ENCODE data around the gene PTPRS.
A peak's percentile ranks its signal among the peaks of the same experiment; 100 is the strongest.

Gene PTPRS

DNA sequence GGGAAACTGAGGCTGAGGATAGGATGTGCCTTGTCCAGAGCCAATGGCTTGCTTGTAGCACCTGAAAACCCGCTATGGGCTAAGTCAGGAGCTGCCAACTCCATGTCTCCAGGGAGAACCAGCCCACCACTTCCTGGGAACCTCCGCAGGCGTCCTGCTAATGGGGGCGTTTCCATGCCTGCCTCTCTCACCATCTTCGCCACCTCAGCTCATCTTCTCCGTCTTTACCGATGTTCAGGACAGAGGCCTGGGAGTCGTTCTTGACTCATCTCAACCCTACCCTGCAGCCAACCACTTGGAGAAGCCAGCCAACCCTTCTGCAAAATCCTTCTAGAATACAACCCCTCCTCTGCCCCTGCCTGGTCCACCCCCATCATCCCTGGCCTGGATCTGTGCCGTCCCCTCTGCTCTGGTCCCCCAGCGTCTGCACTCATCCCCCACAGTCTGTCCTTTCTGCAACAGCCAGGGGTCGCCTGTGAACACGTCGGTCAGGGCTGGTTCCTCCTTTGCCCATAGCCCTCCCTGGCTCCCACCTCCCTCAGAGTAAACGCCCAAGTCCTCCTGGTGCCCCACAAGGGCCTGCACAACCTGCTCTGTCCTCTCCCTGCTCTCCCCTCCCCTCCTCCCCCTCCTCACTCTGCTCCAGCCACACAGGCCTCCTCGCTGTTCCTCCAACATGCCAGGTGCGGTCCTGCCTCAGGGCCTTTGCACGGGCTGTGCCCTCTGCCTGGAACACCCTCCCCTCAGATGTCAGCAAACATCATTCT lies 31.0 kb downstream of the PTPRS start:
- no peak for DNase-seq (ENCODE audit: low read depth in 3 of 3)

DNA sequence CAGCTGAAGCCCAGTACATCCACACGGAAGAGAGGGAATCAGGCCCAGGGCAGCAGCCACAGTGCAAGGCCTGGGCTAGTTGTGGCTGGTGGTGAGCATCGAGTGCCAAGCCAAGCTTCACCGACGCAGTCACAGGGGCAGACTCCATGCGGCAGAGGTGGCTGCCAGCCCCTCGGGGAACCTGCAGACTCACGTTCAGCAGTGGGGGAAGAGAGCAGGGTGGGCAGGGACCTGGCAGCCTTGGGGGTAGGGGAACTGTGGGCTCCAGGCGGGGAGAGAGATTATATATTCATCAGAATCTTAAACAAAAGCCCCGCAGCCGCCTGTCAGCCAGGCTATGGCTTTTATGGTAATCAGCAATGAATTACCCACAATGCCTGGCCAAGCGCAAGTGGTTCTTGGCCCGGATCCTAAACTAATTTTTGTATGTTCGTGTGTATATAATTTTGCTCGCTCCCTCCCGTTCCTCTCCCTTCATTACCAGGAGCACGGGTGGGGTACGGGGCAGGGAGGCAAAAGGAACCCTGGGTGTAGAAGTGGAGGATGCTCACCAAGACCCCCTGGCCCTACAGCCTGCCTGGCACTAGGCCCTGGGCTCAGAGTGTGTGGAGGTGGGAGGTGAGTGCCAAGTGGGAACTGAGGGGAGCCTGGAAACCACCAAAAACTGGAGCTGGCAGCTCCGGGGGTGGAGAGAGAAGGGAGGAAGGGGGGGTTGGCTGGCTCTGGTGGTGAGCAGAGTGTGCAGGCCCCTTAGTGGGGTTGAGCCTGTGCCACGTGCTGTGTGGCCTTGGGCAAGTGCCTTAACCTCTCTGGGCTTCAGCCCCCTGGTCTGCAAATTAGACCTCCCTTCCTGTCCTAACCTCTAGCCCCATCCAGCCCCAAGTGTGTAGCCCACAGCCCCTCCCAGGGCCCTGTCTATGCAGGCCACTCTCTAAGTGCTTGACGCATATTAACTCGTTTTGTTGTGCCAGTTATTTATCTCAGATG lies 31.9 kb downstream of the PTPRS start:
- DNase-seq (ENCODE audit: low read depth in 3 of 3) = no peak

DNA sequence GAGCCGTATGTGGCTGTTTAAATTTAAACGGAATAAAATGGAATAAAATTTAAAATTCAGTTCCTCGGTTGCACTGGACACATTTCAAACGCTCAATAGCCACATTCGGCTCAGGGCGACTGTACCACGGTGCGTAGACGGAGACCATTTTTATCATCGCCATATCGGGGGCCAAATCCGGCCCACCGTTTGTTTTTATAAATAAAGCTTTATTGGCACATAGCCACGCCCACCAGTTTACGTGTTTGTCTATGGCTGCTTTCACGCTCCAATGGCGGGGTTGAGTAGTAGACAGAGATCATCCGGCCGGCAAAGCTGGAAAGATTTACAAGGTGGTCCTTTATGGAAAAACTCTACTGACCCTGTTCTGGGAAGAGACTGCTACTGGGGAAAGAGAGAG lies 33.0 kb downstream of the PTPRS start:
- DNase-seq (ENCODE audit: low read depth in 3 of 3) = no peak

DNA sequence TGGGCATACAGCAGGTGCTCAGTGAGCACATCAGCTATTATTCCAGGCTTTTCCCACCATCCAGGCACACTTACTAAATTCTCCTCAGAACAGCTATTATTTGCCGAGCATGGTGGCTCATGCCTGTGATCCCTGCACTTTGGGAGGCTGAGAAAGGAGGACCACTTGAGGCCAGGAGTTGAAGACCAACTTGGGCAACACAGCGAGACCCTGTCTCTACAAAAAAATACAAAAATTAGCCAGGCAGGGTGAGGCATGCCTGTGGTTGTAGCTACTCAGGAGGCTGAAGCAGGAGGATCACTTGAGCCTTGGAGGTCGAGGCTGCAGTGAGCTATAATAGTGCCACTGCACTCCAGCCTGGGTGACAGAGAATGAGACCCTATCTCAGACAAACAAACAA lies 35.4 kb downstream of the PTPRS start:
- no peak for DNase-seq (ENCODE audit: low read depth in 3 of 3)

DNA sequence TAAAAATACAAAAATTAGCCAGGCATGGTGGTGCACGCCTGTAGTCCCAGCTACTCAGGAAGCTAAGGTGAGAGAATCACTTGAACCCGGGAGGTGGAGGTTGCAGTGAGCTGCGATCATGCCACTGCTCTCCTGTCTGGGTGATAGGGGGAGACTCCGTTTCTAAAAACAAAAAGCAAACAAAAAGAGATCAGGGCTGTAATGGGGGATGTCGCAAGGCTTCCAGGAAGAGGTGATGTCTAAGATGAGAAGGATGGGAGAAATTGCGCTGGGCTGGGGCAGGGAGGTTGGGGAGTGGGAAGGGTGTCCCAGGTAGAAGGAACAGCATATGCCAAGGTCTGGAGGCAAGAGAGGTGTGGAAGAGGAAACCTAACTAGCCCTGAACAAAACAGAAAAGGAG lies 36.1 kb downstream of the PTPRS start:
- no peak for DNase-seq (ENCODE audit: low read depth in 3 of 3)

DNA sequence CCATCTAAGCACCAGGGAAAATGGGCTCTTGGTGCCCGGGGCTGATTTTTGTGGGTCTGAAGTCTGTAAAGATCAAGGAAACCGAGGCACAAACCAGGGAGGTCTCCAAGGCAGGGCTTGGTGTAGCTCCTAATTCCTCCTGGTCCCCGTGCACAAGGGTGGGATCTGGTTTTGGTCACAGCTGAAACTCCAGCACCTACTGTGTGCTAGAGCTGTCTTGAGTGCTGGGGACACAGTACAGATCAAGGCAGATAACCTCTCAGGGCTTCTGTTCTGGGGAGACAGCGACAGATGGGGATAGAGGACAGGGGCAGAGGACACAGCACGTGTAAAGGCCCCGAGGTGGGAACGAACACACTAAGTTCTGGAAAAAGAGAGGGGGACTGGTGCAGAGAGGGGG lies 37.4 kb downstream of the PTPRS start:
- DNase-seq (ENCODE audit: low read depth in 3 of 3) = no peak

DNA sequence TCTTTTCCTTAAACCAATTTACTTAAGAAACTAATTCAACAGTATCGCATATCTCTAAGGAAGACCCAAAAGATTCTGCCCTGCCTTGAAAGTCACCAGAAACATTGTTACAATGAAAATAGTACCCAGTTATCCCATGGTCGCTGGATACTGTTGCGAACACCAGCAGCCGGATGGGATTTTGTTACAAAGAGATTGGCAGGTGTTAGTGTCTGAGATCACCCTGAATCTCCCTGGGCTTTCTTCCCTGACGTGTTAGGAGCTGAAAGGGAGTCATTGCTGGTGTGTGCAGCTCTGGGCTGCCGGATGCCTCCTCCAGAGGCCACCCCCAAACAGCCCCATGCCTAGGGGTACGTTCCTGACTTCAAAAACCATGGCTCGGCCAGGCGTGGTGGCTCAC lies 38.2 kb downstream of the PTPRS start:
- no peak for DNase-seq (ENCODE audit: low read depth in 3 of 3)

DNA sequence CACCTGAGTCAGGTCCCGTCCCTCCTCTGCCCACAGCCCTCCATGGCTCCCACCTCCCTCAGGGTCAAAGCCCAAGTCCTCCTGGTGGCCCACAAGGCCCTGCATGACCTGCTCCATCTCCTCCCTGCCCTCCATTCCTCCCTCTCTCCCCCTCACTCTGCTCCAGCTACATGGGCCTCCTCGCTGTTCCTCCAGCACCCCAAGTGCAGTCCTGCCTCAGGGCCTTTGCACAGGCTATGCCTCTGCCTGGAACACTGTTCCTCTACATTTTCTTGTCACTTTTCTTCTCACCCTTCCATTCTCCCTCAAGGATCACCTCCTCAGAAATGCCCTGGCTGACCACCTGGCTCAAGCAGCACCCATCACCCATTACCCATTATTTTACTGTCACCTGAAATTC lies 41.5 kb downstream of the PTPRS start:
- no peak for DNase-seq (ENCODE audit: low read depth in 3 of 3)

DNA sequence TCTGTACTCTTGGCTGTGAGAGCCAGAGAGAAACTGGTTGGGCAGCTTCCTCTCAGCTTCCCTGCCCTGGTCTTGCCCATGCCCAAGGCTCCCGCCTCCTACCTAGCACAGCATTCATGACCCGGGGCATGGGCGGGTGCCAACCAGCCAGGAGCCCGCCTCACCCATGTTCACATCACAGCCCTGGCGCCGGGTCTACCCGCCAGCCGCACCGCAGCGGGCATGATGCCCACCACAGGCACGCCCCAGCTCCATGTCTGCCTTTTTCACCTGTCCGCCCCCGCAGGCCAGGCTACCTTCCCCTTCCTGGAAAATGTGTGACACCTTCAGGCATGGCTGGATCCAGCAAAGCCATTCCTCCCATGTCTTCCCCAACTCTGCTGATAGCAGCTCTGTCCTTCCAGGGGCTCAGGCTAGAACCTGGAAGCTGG lies 42.1 kb downstream of the PTPRS start:
- no peak for DNase-seq (ENCODE audit: low read depth in 3 of 3)

DNA sequence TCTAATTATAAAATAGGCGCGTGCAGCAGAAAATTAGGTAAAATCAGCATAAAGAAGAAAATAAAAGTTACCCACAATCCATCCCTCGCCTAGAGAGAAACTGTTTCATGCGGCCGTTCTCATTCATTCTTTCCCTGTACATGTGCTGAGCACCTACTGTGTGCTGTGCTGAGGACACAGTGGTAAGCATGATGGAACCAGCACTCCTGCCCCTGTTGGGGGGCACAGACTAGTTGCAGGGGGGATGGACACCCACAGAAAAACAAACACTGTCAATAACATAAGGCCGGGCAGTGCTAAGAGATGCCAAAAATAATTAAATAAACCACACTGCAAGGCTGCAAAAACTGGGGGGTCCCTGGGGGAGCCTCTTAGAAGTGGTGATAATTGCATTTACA lies 43.3 kb downstream of the PTPRS start:
- no peak for DNase-seq (ENCODE audit: low read depth in 3 of 3)

DNA sequence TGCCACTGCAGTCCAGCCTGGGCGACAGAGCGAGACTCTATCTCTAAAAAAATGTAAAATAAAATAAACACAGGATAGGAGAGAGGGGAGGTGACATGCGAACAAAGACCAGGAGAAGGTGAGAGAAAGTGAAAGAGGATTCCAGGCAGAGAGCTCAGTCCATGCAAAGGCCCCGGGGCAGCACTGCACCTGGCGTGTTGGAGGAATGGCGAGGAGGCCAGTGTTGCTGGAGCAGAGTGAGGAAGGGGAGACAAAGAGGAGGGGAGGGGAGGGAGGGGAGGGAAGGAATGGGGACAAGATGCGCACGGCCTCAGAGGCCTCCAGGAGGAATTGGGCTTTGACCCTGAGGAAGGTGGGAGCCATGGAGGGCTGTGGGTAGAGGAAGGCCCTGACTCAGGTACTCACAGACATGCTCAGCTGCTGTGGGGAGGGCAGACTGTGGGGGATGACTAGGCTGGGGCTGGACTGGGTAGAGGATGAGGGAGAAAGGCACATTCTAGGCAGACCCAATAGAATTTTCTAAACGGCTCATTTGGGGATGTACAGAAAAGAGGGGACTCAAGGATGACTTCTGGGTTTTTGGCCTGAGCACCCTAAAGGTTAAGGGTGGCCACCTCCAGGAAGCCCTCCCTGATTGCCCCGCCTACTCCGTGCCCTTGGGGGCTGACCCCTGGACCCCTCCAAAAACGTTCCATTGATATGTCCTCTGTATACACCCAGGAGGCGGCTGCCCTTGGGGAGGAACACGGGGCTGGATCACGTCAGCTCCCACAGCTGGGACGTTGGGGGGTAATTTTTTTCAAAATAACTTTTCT lies 43.9 kb downstream of the PTPRS start:
- no peak for DNase-seq (ENCODE audit: low read depth in 3 of 3)

DNA sequence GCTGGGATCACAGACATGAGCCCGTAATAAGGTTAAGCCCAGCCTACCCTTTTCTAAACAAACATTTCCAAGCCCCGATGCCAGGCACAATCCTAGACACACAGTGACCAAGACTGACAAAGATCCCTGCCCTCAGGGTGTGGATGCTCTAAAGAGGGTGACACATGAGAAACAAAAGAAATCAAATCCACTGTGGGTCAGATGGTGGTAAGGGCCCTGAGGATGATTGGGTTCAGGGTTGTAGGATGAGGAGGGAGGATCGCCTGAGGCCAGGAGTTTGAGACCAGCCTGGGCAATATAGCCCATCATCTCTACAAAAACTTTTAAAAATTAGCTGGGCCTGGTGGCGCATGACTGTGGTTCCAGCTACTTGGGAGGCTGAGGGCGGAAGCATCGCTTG lies 44.6 kb downstream of the PTPRS start:
- no peak for DNase-seq (ENCODE audit: low read depth in 3 of 3)

DNA sequence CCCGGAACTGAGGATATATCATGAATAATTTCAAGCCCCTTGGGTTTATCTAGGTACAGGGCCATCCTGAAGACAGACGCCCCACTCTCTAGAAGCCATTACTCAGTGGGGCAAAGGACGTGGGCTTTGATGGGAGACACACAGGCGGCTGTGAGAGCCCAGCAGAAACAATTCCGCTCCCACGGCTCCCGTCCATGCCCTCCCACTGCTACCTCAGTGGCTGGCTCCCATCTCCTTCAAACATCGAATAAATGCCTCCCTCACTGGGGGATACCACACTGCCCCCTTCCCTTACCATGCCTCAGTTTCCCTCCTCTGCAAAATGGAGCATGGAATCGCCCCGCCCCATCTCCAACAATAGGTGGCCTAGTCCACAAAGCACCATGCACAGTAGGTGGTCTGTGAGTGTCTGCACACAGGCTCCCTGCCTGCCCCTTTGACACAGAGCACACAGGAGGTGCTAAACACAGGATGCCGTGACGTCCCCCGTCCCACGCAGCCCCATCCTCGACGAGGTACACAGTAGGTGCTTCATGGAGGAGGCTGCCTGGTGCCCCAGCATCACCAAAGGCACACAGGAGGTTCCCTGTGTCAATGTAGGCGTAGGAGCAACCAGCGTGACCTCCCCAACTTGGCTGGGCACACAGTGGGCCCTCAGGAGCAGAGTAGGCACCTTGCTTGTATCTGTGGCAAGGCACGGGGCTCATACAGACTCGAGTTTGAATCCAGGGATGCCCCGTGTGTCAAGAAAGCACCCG lies 46.0 kb downstream of the PTPRS start:
- DNase-seq (ENCODE audit: low read depth in 3 of 3) = no peak

DNA sequence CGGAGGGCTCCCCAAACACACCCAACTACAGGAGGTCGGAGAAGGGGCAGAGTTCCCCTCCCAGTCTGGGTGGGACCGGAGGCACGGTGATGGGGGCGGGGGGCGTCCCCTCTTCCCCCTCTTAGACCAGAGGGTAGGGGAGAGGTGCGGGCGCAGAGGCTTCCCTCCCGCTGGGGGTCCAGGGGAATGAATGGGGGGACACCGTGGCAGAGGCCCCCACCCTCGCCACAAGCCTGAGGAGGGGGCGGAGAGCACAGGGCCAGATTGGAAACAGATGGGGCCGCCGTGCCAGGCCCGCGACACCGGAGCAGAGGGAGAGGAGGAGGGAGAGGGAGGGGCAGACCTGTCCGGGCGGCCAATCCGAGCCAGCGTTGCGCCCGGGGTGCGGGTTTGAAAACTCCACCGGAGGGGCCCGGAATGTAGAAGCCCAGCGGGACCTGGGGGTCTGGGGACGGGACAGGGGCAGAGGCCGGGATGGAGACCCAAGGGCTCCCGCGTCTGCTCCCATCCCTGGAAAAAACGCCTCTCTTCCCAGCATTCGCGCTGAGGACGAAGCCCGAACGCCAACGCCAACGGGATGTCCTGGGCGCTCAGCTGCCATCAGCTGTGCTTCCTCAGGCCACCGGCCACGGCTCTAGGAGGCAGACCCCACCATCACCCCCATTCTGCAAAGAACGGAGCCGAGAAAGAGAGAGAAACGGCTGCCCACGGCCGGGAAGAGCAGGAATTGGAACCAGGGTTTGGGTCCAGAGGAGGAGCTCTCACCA lies 46.8 kb downstream of the PTPRS start:
- DNase-seq (ENCODE audit: low read depth in 3 of 3) = no peak

DNA sequence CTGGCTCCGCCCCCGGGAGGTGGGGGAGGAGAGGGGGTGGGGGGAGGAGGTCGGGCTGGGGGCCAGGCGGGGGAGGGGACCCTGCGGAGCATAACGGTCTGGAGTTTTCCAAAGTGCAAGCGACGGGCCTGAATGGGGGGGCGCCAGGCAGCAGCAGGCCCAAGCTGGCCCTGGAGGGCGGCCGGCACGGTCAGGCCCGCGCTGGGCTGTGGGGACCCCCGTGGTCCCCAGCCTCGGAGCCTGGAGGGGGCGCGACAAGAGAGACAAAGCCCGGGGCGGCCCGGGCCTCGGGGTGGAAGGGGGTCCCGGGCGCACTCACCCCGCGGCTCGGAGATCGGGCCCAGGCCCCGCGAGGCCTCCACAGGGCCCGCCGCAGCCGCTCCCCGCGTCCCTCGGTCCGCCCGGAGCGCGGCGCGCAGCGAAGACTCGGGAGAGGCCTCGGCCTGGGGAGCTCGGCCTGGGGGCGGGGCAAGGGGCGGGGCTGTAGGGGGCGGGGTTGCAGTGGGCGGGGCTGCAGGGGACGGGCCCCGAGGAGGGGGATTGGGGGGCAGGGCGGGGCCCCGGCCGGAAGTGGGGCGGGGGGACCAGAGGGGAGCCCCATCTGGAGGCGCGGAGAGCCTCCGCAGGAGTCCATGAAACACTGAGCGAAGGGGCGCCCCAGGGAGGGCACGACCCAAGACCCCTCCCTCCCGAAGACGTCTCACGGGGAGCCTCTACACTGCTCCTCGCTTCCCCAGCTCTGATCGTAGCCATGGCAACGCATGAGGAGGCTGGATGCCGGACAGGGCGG lies 47.6 kb downstream of the PTPRS start:
- peak; percentile 14 to 52 (median 43) for DNase-seq (ENCODE audit: low read depth in 3 of 3)

DNA sequence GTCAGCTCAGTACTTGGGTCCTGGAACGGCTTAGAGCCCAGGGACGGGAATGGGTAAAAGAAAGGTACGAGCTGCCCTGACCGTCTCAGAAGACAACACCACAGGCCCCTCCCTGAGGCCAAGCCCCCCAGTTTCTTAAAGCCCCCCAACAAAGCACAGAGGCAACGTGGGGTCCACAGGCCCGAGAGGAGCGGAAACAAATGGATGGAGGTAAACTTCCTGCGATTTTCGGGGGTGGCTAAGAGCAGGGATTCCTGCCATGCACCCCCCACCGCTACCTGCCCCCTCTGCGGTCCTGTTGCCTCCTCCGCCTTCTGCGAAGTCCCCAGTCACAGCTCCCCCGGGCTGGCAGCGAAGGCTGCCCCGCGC lies 48.2 kb downstream of the PTPRS start:
- no peak for DNase-seq (ENCODE audit: low read depth in 3 of 3)

DNA sequence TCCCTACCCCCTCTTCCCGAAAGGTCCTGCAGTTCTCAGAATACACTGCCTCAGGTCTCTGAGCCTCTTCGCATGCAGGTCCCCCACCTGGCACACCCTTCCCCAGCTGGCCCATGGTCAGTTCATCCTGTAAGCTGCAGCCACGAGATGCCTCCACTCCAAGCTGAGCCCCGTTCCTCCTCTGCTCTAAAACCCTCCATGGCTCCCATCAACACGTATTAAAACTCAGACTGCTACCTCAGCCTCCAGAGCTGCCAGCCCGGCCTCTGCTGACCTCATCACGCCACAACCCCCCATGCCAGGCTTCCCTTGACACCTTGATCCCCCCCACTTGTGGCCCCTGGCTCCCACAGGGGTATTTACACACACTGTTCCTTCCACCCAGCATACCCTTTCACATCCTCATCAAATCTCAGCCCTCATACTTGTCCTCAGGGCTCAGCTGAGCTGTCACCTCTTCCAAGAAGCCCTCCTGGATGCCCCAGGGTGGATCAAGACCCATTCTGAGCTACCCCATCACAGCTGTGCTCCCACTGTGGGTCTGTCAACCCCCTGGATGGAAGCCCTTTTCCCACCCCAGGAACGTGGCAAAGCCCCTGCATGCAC lies 48.9 kb downstream of the PTPRS start:
- no peak for DNase-seq (ENCODE audit: low read depth in 3 of 3)
